Measurements from ENCODE around the gene NDUFAB1. TPM values are rescaled to one million over a fixed set of nuclear protein-coding genes. Genes with fewer than 3 reads are reported as not detected.
A peak's percentile ranks its signal among the peaks of the same experiment; 100 is the strongest.
"Not testable (repeated sequence)": the region's sequence is repeated elsewhere in the genome, so short reads cannot be mapped to it uniquely, and the experiment has no call there.

NDUFAB1 gene
- total RNA-seq, 2 experiments from 2014 or later, result 163 to 170 TPM

- Mint-ChIP-seq H3K4me3 (no peak overlapping the region), H3K36me3 (ENCODE audit: low read depth) (peaks cover 18% of the 10 kb centered on the region), H3K9me3 (no peaks in the 10 kb centered on the region), H3K27me3 (ENCODE audit: low read depth) (no peaks in the 10 kb centered on the region), H3K27ac (no peak overlapping the region), H3K4me1 (ENCODE audit: low read depth) (no peaks in the 10 kb centered on the region)
- intact Hi-C loops (cut with micrococcal nuclease), result no loop called here
- CTCF ChIA-PET, result interaction anchor here (0.6 to 1.3 kb wide), 2 partner anchors 12 to 16 kb away, joined by 3 read pairs; no protein-coding TSS in a partner anchor
- no peak for DNase-seq
Observed at GRCh38 chr16:23609929-23610328, 13.8 kb upstream of the NDUFAB1 start.

DNA sequence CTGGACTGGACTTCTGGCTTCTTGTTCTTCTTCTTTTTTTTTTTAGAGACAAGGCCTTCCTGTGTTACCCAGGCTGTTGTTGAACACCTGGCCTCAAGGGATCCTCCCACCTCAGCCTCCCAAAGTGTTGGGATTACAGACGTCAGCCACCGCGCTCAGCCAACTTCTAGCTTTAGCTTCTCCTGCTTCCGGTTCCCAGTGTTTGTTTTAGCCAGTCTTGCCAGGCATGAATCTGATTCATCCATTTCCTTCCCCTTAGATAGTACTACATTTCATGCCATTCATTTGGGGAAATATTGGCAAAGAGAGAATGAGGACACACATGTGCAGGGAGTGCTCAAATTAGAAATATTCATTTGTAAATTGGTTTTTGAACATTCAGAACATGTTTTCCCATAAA, 12.1 kb upstream of the NDUFAB1 start:
- no peaks in the 10 kb centered on the region for H3K9me3 Mint-ChIP-seq
- peaks cover 18% of the 10 kb centered on the region for H3K36me3 Mint-ChIP-seq (ENCODE audit: low read depth)
- intact Hi-C loops (cut with micrococcal nuclease), result no loop called here
- H3K4me3 Mint-ChIP-seq, result no peak overlapping the region
- no peaks in the 10 kb centered on the region for H3K4me1 Mint-ChIP-seq (ENCODE audit: low read depth)
- H3K27me3 Mint-ChIP-seq (ENCODE audit: low read depth), result no peaks in the 10 kb centered on the region
- CTCF ChIA-PET, result no interaction called here
- DNase-seq, result no peak
- H3K27ac Mint-ChIP-seq, result no peak overlapping the region

- H3K4me1 Mint-ChIP-seq (ENCODE audit: low read depth), result no peaks in the 10 kb centered on the region
- CTCF ChIA-PET, result no interaction called here
- DNase-seq, result no peak
- peaks cover 18% of the 10 kb centered on the region for H3K36me3 Mint-ChIP-seq (ENCODE audit: low read depth)
- no peaks in the 10 kb centered on the region for H3K27me3 Mint-ChIP-seq (ENCODE audit: low read depth)
- intact Hi-C loops (cut with micrococcal nuclease), result no loop called here
- no peak overlapping the region for H3K4me3 Mint-ChIP-seq
- H3K27ac Mint-ChIP-seq, result no peak overlapping the region
- no peaks in the 10 kb centered on the region for H3K9me3 Mint-ChIP-seq
Observed at GRCh38 chr16:23607726-23608125, 11.6 kb upstream of the NDUFAB1 start.

DNA sequence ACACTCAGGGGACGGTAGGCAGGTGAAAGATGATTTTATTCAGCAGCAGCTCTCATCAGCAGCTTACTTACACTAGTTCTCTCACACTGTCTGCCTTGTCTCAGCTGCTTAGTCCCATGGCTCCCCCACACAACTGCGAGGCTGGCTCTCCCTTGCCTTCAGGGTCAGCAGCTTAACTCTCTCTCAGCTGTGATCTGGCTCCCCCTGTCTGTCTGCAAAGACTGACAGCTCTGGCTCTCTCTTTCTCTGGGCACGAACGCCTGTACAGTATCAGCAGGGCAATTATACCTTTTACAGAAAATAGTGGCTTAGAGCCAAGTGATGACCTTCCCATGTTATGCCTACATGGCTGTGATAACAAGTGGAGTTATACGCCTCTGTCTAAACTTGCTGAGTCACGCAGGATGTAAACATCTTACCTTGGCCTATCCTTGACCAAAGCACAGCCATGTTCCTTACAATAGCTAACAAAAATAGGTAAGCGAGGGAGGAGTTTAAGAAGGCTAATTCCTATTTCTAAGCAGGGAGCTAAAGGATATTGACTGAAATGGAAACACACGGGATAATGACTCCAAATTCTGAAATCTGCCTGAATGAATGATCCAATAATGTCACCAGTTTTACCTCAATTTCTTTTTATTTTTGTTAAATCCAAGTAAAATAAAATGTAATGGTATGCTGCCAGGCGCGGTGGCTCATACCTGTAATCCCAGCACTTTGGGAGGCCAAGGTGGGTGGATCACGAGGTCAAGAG, 1.1 kb upstream of the NDUFAB1 start:
- intact Hi-C loops (cut with micrococcal nuclease), result loop anchor here (2.0 to 5.0 kb wide), 2 partner anchors 90 to 414 kb away; partner anchors contain the start of gene SCNN1G
- H3K27me3 Mint-ChIP-seq (ENCODE audit: low read depth), result no peaks in the 10 kb centered on the region
- peaks cover 34% of the 10 kb centered on the region for H3K4me1 Mint-ChIP-seq (ENCODE audit: low read depth)
- DNase-seq, result peak; percentile 30
- no peaks in the 10 kb centered on the region for H3K9me3 Mint-ChIP-seq
- peak overlapping the region; percentile 30 for H3K27ac Mint-ChIP-seq
- CTCF ChIA-PET, result interaction anchor here (0.6 to 1.7 kb wide), 15 partner anchors 12 to 145 kb away, joined by 3 to 8 read pairs (median 4); partner anchors contain the start of genes EARS2 and UBFD1
- H3K36me3 Mint-ChIP-seq (ENCODE audit: low read depth), result peaks cover 12% of the 10 kb centered on the region
- H3K4me3 Mint-ChIP-seq, result peak overlapping the region; percentile 39

- H3K27me3 Mint-ChIP-seq (ENCODE audit: low read depth), result no peaks in the 10 kb centered on the region
- CTCF ChIA-PET, result no interaction called here
- peak overlapping the region; percentile 36 for H3K27ac Mint-ChIP-seq
- no peaks in the 10 kb centered on the region for H3K9me3 Mint-ChIP-seq
- peak; percentile 7 for DNase-seq
- peaks cover 10% of the 10 kb centered on the region for H3K36me3 Mint-ChIP-seq (ENCODE audit: low read depth)
- H3K4me3 Mint-ChIP-seq, result peak overlapping the region; percentile 79
- intact Hi-C loops (cut with micrococcal nuclease), result loop anchor here (5.0 kb wide), 1 partner anchor 88 kb away; no protein-coding TSS in a partner anchor
- peaks cover 41% of the 10 kb centered on the region for H3K4me1 Mint-ChIP-seq (ENCODE audit: low read depth)
Observed at GRCh38 chr16:23595246-23595950, 718 bp downstream of the NDUFAB1 start.

DNA sequence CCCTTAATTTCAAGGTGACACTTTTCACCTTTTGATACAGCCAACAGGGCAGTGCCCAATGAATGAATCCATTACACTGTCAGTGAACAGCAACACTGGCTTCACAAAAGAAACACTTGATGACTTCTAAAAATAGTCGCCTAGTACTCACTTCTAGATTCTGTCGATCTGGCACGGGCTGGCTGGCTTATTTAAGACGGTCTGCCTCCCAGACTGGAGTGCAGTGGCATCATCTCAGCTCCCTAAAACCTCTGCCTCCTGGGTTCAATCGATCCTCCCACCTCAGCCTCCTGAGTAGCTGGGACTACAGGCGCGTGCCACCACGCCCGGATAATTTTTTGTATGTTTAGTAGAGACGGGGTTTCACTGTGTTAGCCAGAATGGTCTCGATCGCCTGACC, 1.9 kb downstream of the NDUFAB1 start:
- peaks cover 14% of the 10 kb centered on the region for H3K36me3 Mint-ChIP-seq (ENCODE audit: low read depth)
- intact Hi-C loops (cut with micrococcal nuclease), result no loop called here
- H3K27me3 Mint-ChIP-seq (ENCODE audit: low read depth), result no peaks in the 10 kb centered on the region
- DNase-seq, result no peak
- CTCF ChIA-PET, result no interaction called here
- no peak overlapping the region for H3K27ac Mint-ChIP-seq
- H3K4me3 Mint-ChIP-seq, result no peak overlapping the region
- H3K9me3 Mint-ChIP-seq, result no peaks in the 10 kb centered on the region
- peaks cover 41% of the 10 kb centered on the region for H3K4me1 Mint-ChIP-seq (ENCODE audit: low read depth)

- CTCF ChIA-PET, result interaction anchor here (0.6 kb wide), 1 partner anchor 154 kb away, joined by 3 read pairs; no protein-coding TSS in a partner anchor
- H3K27ac Mint-ChIP-seq, result no peak overlapping the region
- H3K9me3 Mint-ChIP-seq, result no peaks in the 10 kb centered on the region
- no peak for DNase-seq
- peaks cover 25% of the 10 kb centered on the region for H3K36me3 Mint-ChIP-seq (ENCODE audit: low read depth)
- peaks cover 30% of the 10 kb centered on the region for H3K4me1 Mint-ChIP-seq (ENCODE audit: low read depth)
- no peak overlapping the region for H3K4me3 Mint-ChIP-seq
- H3K27me3 Mint-ChIP-seq (ENCODE audit: low read depth), result no peaks in the 10 kb centered on the region
- intact Hi-C loops (cut with micrococcal nuclease), result no loop called here
Observed at GRCh38 chr16:23590181-23590580, 5.9 kb downstream of the NDUFAB1 start.

- CTCF ChIA-PET, result no interaction called here
- H3K4me3 Mint-ChIP-seq, result no peak overlapping the region
- H3K9me3 Mint-ChIP-seq, result no peaks in the 10 kb centered on the region
- H3K27me3 Mint-ChIP-seq (ENCODE audit: low read depth), result no peaks in the 10 kb centered on the region
- peaks cover 26% of the 10 kb centered on the region for H3K36me3 Mint-ChIP-seq (ENCODE audit: low read depth)
- DNase-seq, result no peak
- H3K4me1 Mint-ChIP-seq (ENCODE audit: low read depth), result peaks cover 10% of the 10 kb centered on the region
- H3K27ac Mint-ChIP-seq, result no peak overlapping the region
- intact Hi-C loops (cut with micrococcal nuclease), result no loop called here
Observed at GRCh38 chr16:23587726-23588125, 8.4 kb downstream of the NDUFAB1 start.

- peaks cover 26% of the 10 kb centered on the region for H3K36me3 Mint-ChIP-seq (ENCODE audit: low read depth)
- intact Hi-C loops (cut with micrococcal nuclease), result no loop called here
- no peaks in the 10 kb centered on the region for H3K9me3 Mint-ChIP-seq
- CTCF ChIA-PET, result interaction anchor here (0.7 kb wide), 1 partner anchor 14 kb away, joined by 3 read pairs; no protein-coding TSS in a partner anchor
- no peaks in the 10 kb centered on the region for H3K4me1 Mint-ChIP-seq (ENCODE audit: low read depth)
- DNase-seq, result no peak
- H3K27ac Mint-ChIP-seq, result no peak overlapping the region
- no peak overlapping the region for H3K4me3 Mint-ChIP-seq
- no peaks in the 10 kb centered on the region for H3K27me3 Mint-ChIP-seq (ENCODE audit: low read depth)
Observed at GRCh38 chr16:23584186-23585076, 11.7 kb downstream of the NDUFAB1 start.

GRCh38 chr16:23583271-23583670, 12.8 kb downstream of the NDUFAB1 start:
- DNase-seq; H3K27me3 Mint-ChIP-seq (ENCODE audit: low read depth); H3K4me3 Mint-ChIP-seq; H3K4me1 Mint-ChIP-seq (ENCODE audit: low read depth); H3K9me3 Mint-ChIP-seq; H3K27ac Mint-ChIP-seq; intact Hi-C loops (cut with micrococcal nuclease); CTCF ChIA-PET: not testable (repeated sequence)
- peaks cover 25% of the 10 kb centered on the region for H3K36me3 Mint-ChIP-seq (ENCODE audit: low read depth)

GRCh38 chr16:23581764-23582163, 14.4 kb downstream of the NDUFAB1 start:
- no peak for DNase-seq
- intact Hi-C loops (cut with micrococcal nuclease), result no loop called here
- H3K4me1 Mint-ChIP-seq (ENCODE audit: low read depth), result no peaks in the 10 kb centered on the region
- peak overlapping the region; percentile 56 for H3K27ac Mint-ChIP-seq
- peaks cover 25% of the 10 kb centered on the region for H3K36me3 Mint-ChIP-seq (ENCODE audit: low read depth)
- CTCF ChIA-PET, result interaction anchor here (1.3 kb wide), 1 partner anchor 15 kb away, joined by 5 read pairs; the partner anchor contains the start of gene NDUFAB1
- H3K4me3 Mint-ChIP-seq, result no peak overlapping the region
- H3K27me3 Mint-ChIP-seq (ENCODE audit: low read depth), result no peaks in the 10 kb centered on the region
- no peaks in the 10 kb centered on the region for H3K9me3 Mint-ChIP-seq

DNA sequence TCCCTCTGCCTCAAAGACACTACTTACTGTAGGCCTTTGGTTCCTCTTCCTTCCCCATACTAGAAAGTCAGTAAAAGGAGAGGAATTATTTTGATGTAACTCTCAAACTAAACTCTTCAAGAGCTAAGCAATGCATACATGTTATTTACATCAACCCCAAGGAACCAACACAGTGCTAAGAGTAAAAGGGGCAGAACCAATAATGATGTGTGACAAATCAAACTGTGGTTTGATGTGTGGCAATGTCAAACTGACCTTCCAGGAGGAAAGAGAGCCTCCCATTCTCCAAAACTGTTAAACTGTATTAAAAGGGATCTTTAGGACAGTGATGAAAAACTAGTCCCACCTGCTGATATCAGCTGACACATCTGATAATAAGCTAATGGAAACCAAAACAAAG, 15.7 kb downstream of the NDUFAB1 start:
- Mint-ChIP-seq H3K4me3 (no peak overlapping the region), H3K27ac (no peak overlapping the region), H3K9me3 (no peaks in the 10 kb centered on the region), H3K27me3 (ENCODE audit: low read depth) (no peaks in the 10 kb centered on the region), H3K36me3 (ENCODE audit: low read depth) (peaks cover 18% of the 10 kb centered on the region), H3K4me1 (ENCODE audit: low read depth) (no peaks in the 10 kb centered on the region)
- CTCF ChIA-PET, result no interaction called here
- intact Hi-C loops (cut with micrococcal nuclease), result no loop called here
- DNase-seq, result no peak

All from activated naive CD4-positive, alpha-beta T cell treated with anti-CD3 and anti-CD28 coated beads for 36 hours (primary cell).